K562 (cell line): ENCODE measurements around the gene TRIM33. TPM values are rescaled to one million over a fixed set of nuclear protein-coding genes. Genes with fewer than 3 reads are reported as not detected.

ENCODE experiments used
- ATAC-seq: fragments of 200-7000 bp; cut with Tn5 transposase; 3 replicates; pipeline ENCODE4 v1.9.1; 2020; ENCODE audit warnings: moderate library complexity
- BruUV-seq: library from RNA; stranded (reverse); fragments of 400-500 nt; replicated peaks from 2 replicates; lab custom pipeline; 2021; lab: Mats Ljungman, UMichigan
- CTCF ChIA-PET: fragments of 300-600 bp; formaldehyde crosslinking; extraction: SDS; loops from one replicate; lab custom pipeline; 2021; ENCODE audit warnings: low intra/inter-chr PET ratio; lab: Yijun Ruan, JAX
- POLR2A ChIA-PET: fragments of 300-600, 350-650 bp; sonication (Branson Sonifier 250); formaldehyde crosslinking; extraction: SDS; loops from one replicate; lab custom pipeline; 2021; ENCODE audit warnings: antibody characterized with exemption, inconsistent platforms; lab: Yijun Ruan, JAX
- DNase-seq, 4 experiments: peaks; one replicate each; pipeline versions ENCODE4 v3.0.0 to v3.0.0-alpha.2; 2011 to 2018; ENCODE audit warnings: low spot score in 3 of 4, mixed read lengths in 3 of 4; ENCODE audit errors: extremely low read depth in 1 of 4
- FAIRE-seq: peaks from 2 replicates; lab custom pipeline; 2011; peaks lifted over from hg19 to GRCh38; lab: Jason Lieb, UNC
- H2AFZ ChIP-seq: 2 replicates; pipeline ENCODE4 v1.6.0; 2011; ENCODE audit warnings: low read depth, low read length, control low read depth, inconsistent platforms
- H3K27ac ChIP-seq: fragments of 200-600 bp; 3 replicates; pipeline ENCODE4 v1.8.0; 2011; ENCODE audit warnings: low read depth, mild to moderate bottlenecking, control low read depth, inconsistent platforms, low read length, moderate library complexity, mixed read lengths; ENCODE audit errors: extremely low read depth
- H3K27me3 ChIP-seq, 2 experiments: fragments of 300-600 bp in 1 of 2; 2 replicates in 1 of 2; 3 replicates in 1 of 2; pipeline versions ENCODE4 v1.6.0 to v1.8.0; 2011; ENCODE audit warnings: inconsistent platforms in 2 of 2, low read length in 2 of 2, mild to moderate bottlenecking in 1 of 2, mixed read lengths in 1 of 2, moderate library complexity in 1 of 2; ENCODE audit not compliant: control insufficient read depth in 2 of 2, insufficient read depth in 2 of 2
- H3K36me3 ChIP-seq: fragments of 300-600 bp; 3 replicates; pipeline ENCODE4 v1.8.0; 2011; ENCODE audit warnings: mild to moderate bottlenecking, low read length, inconsistent platforms; ENCODE audit not compliant: control insufficient read depth, insufficient read depth
- H3K4me1 ChIP-seq, 2 experiments: fragments of 200-600 bp in 1 of 2; replicated peaks in 1 of 2; 2 replicates in 1 of 2; 3 replicates in 1 of 2; pipeline versions ENCODE4 v1.5.1 to v1.8.0; 2011; ENCODE audit warnings: inconsistent platforms in 2 of 2, low read length in 2 of 2, mild to moderate bottlenecking in 1 of 2, mixed read lengths in 1 of 2, moderate library complexity in 1 of 2; ENCODE audit not compliant: control insufficient read depth in 2 of 2, insufficient read depth in 2 of 2
- H3K4me2 ChIP-seq: 2 replicates; pipeline ENCODE4 v1.6.1; 2011; ENCODE audit warnings: low read length, control low read depth, inconsistent platforms, mixed read lengths; ENCODE audit not compliant: insufficient read depth
- H3K4me3 ChIP-seq: fragments of 200-600 bp; sonication (generic), shearing (Covaris generic); 2 replicates; pipeline ENCODE4 v1.5.1; 2016; ENCODE audit warnings: control low read depth, inconsistent platforms
- H3K79me2 ChIP-seq: fragments of 200-600 bp; 3 replicates; pipeline ENCODE4 v1.8.0; 2011; ENCODE audit warnings: low read length, inconsistent platforms; ENCODE audit not compliant: control insufficient read depth, insufficient read depth
- H3K9ac ChIP-seq, 2 experiments: 2 replicates each; pipeline versions ENCODE4 v1.6.0 to v1.6.1; 2011; ENCODE audit warnings: low read depth in 2 of 2, low read length in 2 of 2, control low read depth in 1 of 2, inconsistent platforms in 1 of 2, mild to moderate bottlenecking in 1 of 2, mixed read lengths in 1 of 2; ENCODE audit not compliant: insufficient read depth in 1 of 2
- H3K9me1 ChIP-seq: one replicate; pipeline ENCODE4 v1.6.0; 2011; ENCODE audit warnings: inconsistent platforms, mild to moderate bottlenecking, low read length, moderate library complexity; ENCODE audit not compliant: control insufficient read depth, insufficient read depth
- H3K9me3 ChIP-seq: replicated peaks from 2 replicates; pipeline ENCODE4 v1.5.1; 2011; ENCODE audit warnings: low read depth, low read length, inconsistent platforms; ENCODE audit not compliant: control insufficient read depth, insufficient read depth
- H4K20me1 ChIP-seq: replicated peaks from 2 replicates; pipeline ENCODE4 v1.6.1; 2011; ENCODE audit warnings: low read length, inconsistent platforms, mixed read lengths; ENCODE audit not compliant: control insufficient read depth, insufficient read depth
- BCLAF1 ChIP-seq, 2 experiments: fragments of 450-650 bp in 1 of 2; IDR thresholded peaks; 2 replicates each; pipeline ENCODE4 v1.6.1; 2011 to 2017; ENCODE audit warnings: low read depth in 2 of 2, antibody characterized with exemption in 1 of 2, borderline replicate concordance in 1 of 2, low read length in 1 of 2, mild to moderate bottlenecking in 1 of 2, mixed read lengths in 1 of 2; ENCODE audit not compliant: control insufficient read depth in 1 of 2
- MEF2A ChIP-seq: IDR thresholded peaks from 2 replicates; pipeline ENCODE4 v1.6.1; 2011; ENCODE audit warnings: low read depth, mild to moderate bottlenecking, low read length, moderate library complexity; ENCODE audit not compliant: control insufficient read depth
- SIX5 ChIP-seq, 2 experiments: IDR thresholded peaks; 2 replicates each; pipeline ENCODE4 v1.6.1; 2011; ENCODE audit warnings: low read length in 2 of 2, borderline replicate concordance in 1 of 2, low read depth in 1 of 2, mild to moderate bottlenecking in 1 of 2, moderate library complexity in 1 of 2; ENCODE audit not compliant: insufficient read depth in 1 of 2
- WGBS: fragments of 100-300 bp; shearing (Covaris generic); methylation state at CpG from one replicate; pipeline ENCODE4 v1.1.6; 2016; ENCODE audit warnings: low coverage, mixed read lengths; ENCODE audit not compliant: insufficient coverage; ENCODE audit errors: missing lambda C conversion rate; 5-methylcytosine and 5-hydroxymethylcytosine counted together
- in situ Hi-C: fragments of 300-500 bp; cut with MboI; formaldehyde crosslinking; loops from 4 replicates; pipeline ENCODE4 v1.15.0; 2018; ENCODE audit warnings: inconsistent platforms, mixed read lengths
- intact Hi-C: fragments of 100-400 bp; cut with micrococcal nuclease; formaldehyde crosslinking; loops from 2 replicates; pipeline ENCODE4 v1.14.2; 2022
- polyA plus RNA-seq, 8 experiments: library from polyadenylated mRNA; depleted of rRNA in 4 of 8; stranded (reverse) in 5 of 8; unstranded in 3 of 8; fragments of >200 nt; fragmentation: Nextera tagmentation in 2 of 8; fragmentation: Illumina TruSeq in 1 of 8; extraction: Ambion mirVana in 2 of 8; extraction: Trizol in 1 of 8; gene quantifications; 2 replicates each; pipeline versions ENCODE4 v1.2.1 to v1.2.3, GENCODE V29; 2011 to 2014; ENCODE audit warnings: inconsistent platforms in 1 of 8, missing spikeins in 1 of 8
- total RNA-seq, 7 experiments: library from RNA; depleted of rRNA in 6 of 7; stranded (reverse); fragments of >200 nt in 6 of 7; fragmentation: Illumina TruSeq in 2 of 7; extraction: Trizol in 2 of 7; gene quantifications; 2 replicates each; pipeline versions ENCODE4 v1.2.1 to v1.2.3, GENCODE V29; 2011 to 2021; ENCODE audit warnings: low replicate concordance in 1 of 7
- TF ChIP-seq, protein P1 (sequence below), 2 experiments: fragments of 250-450 bp in 1 of 2; fragments of 450-650 bp in 1 of 2; sonication (Bioruptor Pico) in 1 of 2; IDR thresholded peaks; 2 replicates each; pipeline versions ENCODE4 v1.6.1 to v1.8.0; 2016 to 2021; ENCODE audit warnings: mild to moderate bottlenecking in 2 of 2, moderate library complexity in 2 of 2, missing compliant biosample characterization in 1 of 2, missing genetic modification characterization in 1 of 2
- TF ChIP-seq, protein P2 (sequence below), 2 experiments: IDR thresholded peaks; 2 replicates each; pipeline ENCODE4 v1.6.1; 2012; ENCODE audit warnings: improper control_type of control experiment in 2 of 2, low read depth in 2 of 2, low read length in 2 of 2, borderline replicate concordance in 1 of 2
- TF ChIP-seq, protein P3 (sequence below), 3 experiments: IDR thresholded peaks in 2 of 3; conservative IDR thresholded peaks in 1 of 3; 2 replicates each; pipeline ENCODE4 v1.5.1; 2011 to 2012; ENCODE audit warnings: low read length in 3 of 3, mild to moderate bottlenecking in 3 of 3, control low read depth in 2 of 3, improper control_type of control experiment in 1 of 3, inconsistent platforms in 1 of 3, low read depth in 1 of 3, mixed read lengths in 1 of 3, moderate library complexity in 1 of 3; ENCODE audit not compliant: insufficient read depth in 2 of 3

The TRIM33 gene
- total and polyA plus RNA-seq, 9 of the 15 experiments (the other 6 are each of a cell fraction or from before 2014, with no cell fraction given): 9.3 to 58.4 (median 40.2) TPM

GRCh38 chr1:114386129-114387009 is 124.6 kb downstream of the TRIM33 start (continued):
- TF ChIP-seq, protein P1, sequence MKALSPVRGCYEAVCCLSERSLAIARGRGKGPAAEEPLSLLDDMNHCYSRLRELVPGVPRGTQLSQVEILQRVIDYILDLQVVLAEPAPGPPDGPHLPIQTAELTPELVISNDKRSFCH (CRISPR knock-in tag; IDR thresholded peaks at IDR 0.05): no peak
- TF ChIP-seq, protein P1 (tag; IDR thresholded peaks at IDR 0.05): 0 out of 2 replicates have a peak, but pooled peaks have one; percentile 26

DNA sequence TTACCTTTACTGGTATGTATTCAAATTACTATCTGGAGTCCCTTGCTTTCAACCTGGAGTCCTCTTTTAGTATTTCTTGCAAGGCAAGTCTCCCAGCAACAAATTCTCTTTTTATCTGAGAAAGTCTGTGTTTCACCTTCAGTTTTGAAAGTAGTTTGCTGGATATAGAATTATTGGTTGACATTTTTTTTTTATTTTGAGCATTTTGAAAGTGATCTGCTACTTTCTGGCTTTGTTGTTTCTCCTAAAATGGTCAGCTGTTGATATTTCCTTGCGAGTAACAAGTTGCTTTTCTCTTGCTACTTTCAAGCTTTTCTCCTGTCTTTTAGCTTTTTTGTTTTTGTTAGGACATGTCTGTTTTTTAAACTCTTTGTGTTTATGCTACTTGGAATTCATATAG is 126.1 kb downstream of the TRIM33 start:
- H3K27ac ChIP-seq: no peak overlapping the region
- intact Hi-C loops: loop anchor here (5.0 kb wide), 2 partner anchors 32 to 122 kb away; no protein-coding TSS in a partner anchor
- TF ChIP-seq MEF2A: no peak
- TF ChIP-seq, protein P2, sequence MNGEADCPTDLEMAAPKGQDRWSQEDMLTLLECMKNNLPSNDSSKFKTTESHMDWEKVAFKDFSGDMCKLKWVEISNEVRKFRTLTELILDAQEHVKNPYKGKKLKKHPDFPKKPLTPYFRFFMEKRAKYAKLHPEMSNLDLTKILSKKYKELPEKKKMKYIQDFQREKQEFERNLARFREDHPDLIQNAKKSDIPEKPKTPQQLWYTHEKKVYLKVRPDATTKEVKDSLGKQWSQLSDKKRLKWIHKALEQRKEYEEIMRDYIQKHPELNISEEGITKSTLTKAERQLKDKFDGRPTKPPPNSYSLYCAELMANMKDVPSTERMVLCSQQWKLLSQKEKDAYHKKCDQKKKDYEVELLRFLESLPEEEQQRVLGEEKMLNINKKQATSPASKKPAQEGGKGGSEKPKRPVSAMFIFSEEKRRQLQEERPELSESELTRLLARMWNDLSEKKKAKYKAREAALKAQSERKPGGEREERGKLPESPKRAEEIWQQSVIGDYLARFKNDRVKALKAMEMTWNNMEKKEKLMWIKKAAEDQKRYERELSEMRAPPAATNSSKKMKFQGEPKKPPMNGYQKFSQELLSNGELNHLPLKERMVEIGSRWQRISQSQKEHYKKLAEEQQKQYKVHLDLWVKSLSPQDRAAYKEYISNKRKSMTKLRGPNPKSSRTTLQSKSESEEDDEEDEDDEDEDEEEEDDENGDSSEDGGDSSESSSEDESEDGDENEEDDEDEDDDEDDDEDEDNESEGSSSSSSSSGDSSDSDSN (IDR thresholded peaks at IDR 0.05; ENCODE audit: borderline replicate concordance in 1 of 2, low read depth in 2 of 2, low read length in 2 of 2): no peak
- TF ChIP-seq SIX5 (IDR thresholded peaks at IDR 0.05; ENCODE audit: borderline replicate concordance in 1 of 2, insufficient read depth in 1 of 2, low read depth in 1 of 2, low read length in 2 of 2): no peak
- TF ChIP-seq, protein P3, sequence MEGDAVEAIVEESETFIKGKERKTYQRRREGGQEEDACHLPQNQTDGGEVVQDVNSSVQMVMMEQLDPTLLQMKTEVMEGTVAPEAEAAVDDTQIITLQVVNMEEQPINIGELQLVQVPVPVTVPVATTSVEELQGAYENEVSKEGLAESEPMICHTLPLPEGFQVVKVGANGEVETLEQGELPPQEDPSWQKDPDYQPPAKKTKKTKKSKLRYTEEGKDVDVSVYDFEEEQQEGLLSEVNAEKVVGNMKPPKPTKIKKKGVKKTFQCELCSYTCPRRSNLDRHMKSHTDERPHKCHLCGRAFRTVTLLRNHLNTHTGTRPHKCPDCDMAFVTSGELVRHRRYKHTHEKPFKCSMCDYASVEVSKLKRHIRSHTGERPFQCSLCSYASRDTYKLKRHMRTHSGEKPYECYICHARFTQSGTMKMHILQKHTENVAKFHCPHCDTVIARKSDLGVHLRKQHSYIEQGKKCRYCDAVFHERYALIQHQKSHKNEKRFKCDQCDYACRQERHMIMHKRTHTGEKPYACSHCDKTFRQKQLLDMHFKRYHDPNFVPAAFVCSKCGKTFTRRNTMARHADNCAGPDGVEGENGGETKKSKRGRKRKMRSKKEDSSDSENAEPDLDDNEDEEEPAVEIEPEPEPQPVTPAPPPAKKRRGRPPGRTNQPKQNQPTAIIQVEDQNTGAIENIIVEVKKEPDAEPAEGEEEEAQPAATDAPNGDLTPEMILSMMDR (IDR thresholded peaks at IDR 0.05 in 2 of 3, conservative IDR thresholded peaks at IDR 0.05 in 1 of 3; ENCODE audit: insufficient read depth in 2 of 3, low read depth in 1 of 3, low read length in 3 of 3): no peak
- no peak for TF ChIP-seq BCLAF1 (IDR thresholded peaks at IDR 0.05; ENCODE audit: borderline replicate concordance in 1 of 2, control insufficient read depth in 1 of 2, low read depth in 2 of 2, low read length in 1 of 2)

More for the DNA sequence above, 126.1 kb downstream of the TRIM33 start:
- H2AFZ ChIP-seq: no peak overlapping the region
- no peak for ATAC-seq
- POLR2A ChIA-PET: no interaction called here
- DNase-seq: no peak
- H3K9ac ChIP-seq: no peak overlapping the region
- H3K9me1 ChIP-seq: no peaks in the 10 kb centered on the region
- WGBS: 100% methylated on average over 1 of the region's 1 CpG
- in situ Hi-C loops: no loop called here
- BruUV-seq: no TSS peak
- no peaks in the 10 kb centered on the region; the same call in 2 of the 3 replicates for H3K36me3 ChIP-seq
- peaks cover 18 to 30% of the 10 kb centered on the region in 2 experiments; a peak in 4 of 5 replicates for H3K4me1 ChIP-seq
- no peak overlapping the region for H3K4me2 ChIP-seq
- peaks cover 6% of the 10 kb centered on the region; the same call in 1 of the 2 replicates for H3K9me3 ChIP-seq
- no peak for FAIRE-seq
- no peaks in the 10 kb centered on the region for H3K27me3 ChIP-seq
- H4K20me1 ChIP-seq: no peaks in the 10 kb centered on the region
- H3K79me2 ChIP-seq: no peaks in the 10 kb centered on the region
- no peak overlapping the region for H3K4me3 ChIP-seq
- CTCF ChIA-PET: no interaction called here
